ENCODE data around the gene ZNF185. TPM values are rescaled to one million over a fixed set of nuclear protein-coding genes. Genes with fewer than 3 reads are reported as not detected.

The ZNF185 gene
- total and polyA plus RNA-seq, 2 donors (not counting 3 experiments of a cell fraction or from before 2014, with no cell fraction given), result 18.7 to 31.6 TPM

DNA sequence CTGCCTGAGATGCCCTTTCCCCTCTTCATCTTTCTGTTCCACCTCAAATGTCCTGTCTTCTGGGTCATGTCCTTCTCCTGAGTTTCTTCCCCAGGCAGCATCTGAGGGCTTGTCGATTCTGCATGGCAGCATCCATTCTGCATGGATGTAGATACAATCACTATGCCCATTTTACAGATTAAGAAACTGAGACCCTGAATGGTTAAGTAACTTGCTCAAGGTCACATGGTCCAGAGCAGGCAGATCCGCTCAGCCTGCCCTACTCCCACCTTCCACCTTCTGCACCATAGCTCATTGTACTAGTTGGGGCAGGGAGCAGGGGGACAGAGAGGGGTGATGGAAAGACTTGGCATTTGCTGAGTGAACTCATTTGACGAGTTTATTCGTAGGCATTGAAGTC lies 32.0 kb downstream of the ZNF185 start:
- Histone ChIP-seq H4K20me1 (replicated peaks; ENCODE audit: control insufficient read depth, extremely low read depth, insufficient read depth, low read length) (no peaks in the 10 kb centered on the region), H3K36me3 (ENCODE audit: control insufficient read depth in 2 of 2, extremely low read depth in 1 of 2, insufficient read depth in 2 of 2, low read length in 2 of 2) (no peaks in the 10 kb centered on the region), H3K79me2 (ENCODE audit: control insufficient read depth, insufficient read depth, low read length) (no peaks in the 10 kb centered on the region), H3K9ac (replicated peaks; ENCODE audit: extremely low read depth, insufficient read depth, low read length) (no peak overlapping the region), H3K9me3 (replicated peaks; ENCODE audit: control insufficient read depth, insufficient read depth, low read length) (no peaks in the 10 kb centered on the region), H2AFZ (ENCODE audit: low read depth, low read length) (no peak overlapping the region), H3K4me3 (replicated peaks in 1 of 3; ENCODE audit: insufficient read depth in 1 of 3, low read depth in 1 of 3, low read length in 3 of 3) (no peak overlapping the region), H3K4me1 (ENCODE audit: control insufficient read depth, extremely low read depth, insufficient read depth, low read length) (peaks cover 2% of the 10 kb centered on the region), H3K4me2 (ENCODE audit: insufficient read depth, low read length) (no peak overlapping the region), H3K9me1 (replicated peaks; ENCODE audit: control insufficient read depth, extremely low read depth, insufficient read depth, low read length) (no peaks in the 10 kb centered on the region), H3K27ac (ENCODE audit: insufficient read depth, low read depth, low read length) (no peak overlapping the region), H3K27me3 (ENCODE audit: control insufficient read depth in 2 of 2, insufficient read depth in 2 of 2, low read length in 2 of 2) (no peaks in the 10 kb centered on the region)
- FAIRE-seq, result no peak
- TF ChIP-seq FOS (IDR thresholded peaks at IDR 0.05; ENCODE audit: borderline replicate concordance, insufficient read depth, low read length), result no peak
- TF ChIP-seq GATA2 (IDR thresholded peaks at IDR 0.05; ENCODE audit: insufficient read depth, insufficient read length, low read depth, low read length), result no peak
- TF ChIP-seq MYC (IDR thresholded peaks at IDR 0.05; ENCODE audit: low read depth, low read length), result no peak
- no peak for TF ChIP-seq CTCF (IDR thresholded peaks at IDR 0.05; ENCODE audit: extremely low read depth in 1 of 2, insufficient read depth in 1 of 2, low read depth in 1 of 2, low read length in 2 of 2)
- no peak for TF ChIP-seq POLR2AphosphoS5 (IDR thresholded peaks at IDR 0.05; ENCODE audit: insufficient read depth, low read depth, low read length)
- TF ChIP-seq MAX (IDR thresholded peaks at IDR 0.05; ENCODE audit: insufficient read depth, insufficient read length), result no peak
- TF ChIP-seq POLR2A (IDR thresholded peaks at IDR 0.05; ENCODE audit: low read depth, low read length), result no peak
- TF ChIP-seq EZH2 (IDR thresholded peaks at IDR 0.05; ENCODE audit: borderline replicate concordance, low read depth, low read length, severe bottlenecking), result no peak
- no peak for TF ChIP-seq JUN (IDR thresholded peaks at IDR 0.05; ENCODE audit: borderline replicate concordance, insufficient read depth, insufficient read length, low read depth)
- dilution Hi-C loops (cut with MboI; ENCODE audit: extremely low pct_ligation_motif_present, low sequenced_read_pairs), result no loop called here
- DNase-seq (ENCODE audit: low read depth, low spot score), result no peak
- BruUV-seq (replicated peaks), result no TSS peak
- intact Hi-C loops (cut with micrococcal nuclease), result no loop called here
- CTCF ChIA-PET, result no interaction called here
- POLR2A ChIA-PET, result no interaction called here

Measured in endothelial cell of umbilical vein (primary cell).